8988T (cell line): Measurements from ENCODE around the gene PFKL.
"Not testable (repeated sequence)": the region's sequence is repeated elsewhere in the genome, so short reads cannot be mapped to it uniquely, and the experiment has no call there.

Source experiments
- DNase-seq: peaks from one replicate; pipeline ENCODE4 v3.0.0; 2011

Gene PFKL

GRCh38 chr21:44329971-44330681 is 30.3 kb downstream of the PFKL start:
- no peak for DNase-seq

DNA sequence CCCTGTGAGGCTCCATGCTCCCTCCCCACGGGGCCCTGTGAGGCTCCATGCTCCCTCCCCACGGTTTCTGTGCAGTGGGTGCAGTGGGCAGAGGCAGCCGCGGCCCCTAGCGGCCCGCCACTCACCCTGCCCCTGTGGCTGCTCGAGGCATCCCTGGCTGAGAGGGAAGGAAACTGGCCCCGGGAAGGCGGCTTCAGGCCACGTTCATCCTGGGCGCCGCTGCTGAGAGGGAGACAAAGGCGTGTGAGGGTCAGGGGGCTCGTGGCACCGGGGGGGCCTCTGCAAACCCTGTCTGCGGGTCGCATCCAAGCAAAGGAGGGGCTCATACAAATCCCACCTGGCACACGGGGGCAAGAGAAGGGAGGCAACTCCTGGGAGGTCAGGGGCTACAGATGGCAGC is 30.8 kb downstream of the PFKL start:
- no peak for DNase-seq

- no peak for DNase-seq
Observed at GRCh38 chr21:44331209-44331608, 31.4 kb downstream of the PFKL start.

DNA sequence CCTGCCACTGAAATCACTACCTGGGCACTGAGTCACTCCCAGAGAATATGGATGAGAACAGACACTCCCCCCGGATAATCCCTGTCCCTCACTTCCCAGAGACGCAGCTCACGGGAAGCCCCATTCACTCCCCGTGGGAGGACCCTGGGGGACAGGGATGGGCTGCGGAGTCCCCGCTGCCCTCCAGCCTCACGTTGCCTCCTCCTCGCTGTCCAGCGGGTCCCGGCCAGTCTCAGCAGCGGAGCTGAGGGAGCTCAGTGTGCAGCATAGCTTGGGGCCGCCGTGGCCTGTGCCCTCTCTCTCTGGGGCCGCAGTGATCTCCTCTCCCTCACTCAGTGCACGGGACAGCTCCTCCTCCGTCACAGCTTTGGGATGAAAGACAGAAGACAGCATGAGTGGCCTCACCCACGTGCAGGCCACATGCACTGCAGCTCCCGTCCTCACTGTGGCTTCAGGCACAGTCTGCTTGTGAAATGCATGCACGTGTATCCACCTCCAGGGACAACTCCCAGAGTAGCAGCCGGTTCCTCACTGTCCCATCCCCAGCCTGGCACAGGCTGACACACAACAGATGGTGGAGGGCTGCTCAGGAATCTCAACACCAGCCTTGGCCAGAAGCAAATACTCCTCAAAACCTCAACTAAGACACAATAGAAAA is 31.9 kb downstream of the PFKL start:
- no peak for DNase-seq

DNA sequence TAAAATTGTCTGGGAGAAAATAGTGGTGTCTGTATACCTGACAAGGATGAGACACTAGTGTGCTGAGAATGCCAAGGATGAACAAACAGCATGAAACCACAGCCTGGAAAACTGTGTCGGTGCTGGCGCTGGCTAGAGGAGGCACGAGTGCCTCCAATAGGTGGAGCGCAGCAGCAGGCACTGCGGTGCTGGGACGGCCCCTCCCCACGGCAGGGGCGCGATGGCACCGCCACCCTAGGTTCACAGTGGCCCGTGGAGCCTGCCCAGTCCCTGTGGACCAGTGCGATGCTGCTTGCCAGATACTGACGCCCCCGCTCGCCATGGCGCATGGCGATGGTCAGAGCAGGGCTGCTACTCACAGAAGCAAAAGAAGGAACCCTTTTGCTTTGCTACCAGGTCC is 32.5 kb downstream of the PFKL start:
- DNase-seq, result no peak

DNA sequence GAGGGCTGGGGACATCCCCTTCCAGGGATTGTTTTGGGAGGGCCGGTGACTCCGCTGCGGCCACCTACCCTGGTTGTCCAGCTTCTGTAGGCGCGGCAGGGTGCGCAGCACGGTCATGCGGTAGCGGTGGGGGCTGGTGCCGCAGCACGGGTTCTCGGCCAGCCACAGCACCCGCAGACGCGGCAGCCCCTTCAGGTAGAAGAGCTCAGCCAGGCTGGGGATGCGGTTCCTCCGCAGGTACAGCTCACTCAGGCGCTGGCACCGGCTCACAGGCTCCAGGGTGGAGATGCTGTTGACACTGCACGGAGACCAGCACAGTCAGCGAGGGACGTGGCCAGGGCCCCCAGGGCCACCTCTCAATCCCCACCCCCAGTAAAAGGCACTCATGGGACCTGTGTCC is 33.1 kb downstream of the PFKL start:
- DNase-seq, result no peak

- DNase-seq, result no peak
Observed at GRCh38 chr21:44333509-44334328, 33.9 kb downstream of the PFKL start.

DNA sequence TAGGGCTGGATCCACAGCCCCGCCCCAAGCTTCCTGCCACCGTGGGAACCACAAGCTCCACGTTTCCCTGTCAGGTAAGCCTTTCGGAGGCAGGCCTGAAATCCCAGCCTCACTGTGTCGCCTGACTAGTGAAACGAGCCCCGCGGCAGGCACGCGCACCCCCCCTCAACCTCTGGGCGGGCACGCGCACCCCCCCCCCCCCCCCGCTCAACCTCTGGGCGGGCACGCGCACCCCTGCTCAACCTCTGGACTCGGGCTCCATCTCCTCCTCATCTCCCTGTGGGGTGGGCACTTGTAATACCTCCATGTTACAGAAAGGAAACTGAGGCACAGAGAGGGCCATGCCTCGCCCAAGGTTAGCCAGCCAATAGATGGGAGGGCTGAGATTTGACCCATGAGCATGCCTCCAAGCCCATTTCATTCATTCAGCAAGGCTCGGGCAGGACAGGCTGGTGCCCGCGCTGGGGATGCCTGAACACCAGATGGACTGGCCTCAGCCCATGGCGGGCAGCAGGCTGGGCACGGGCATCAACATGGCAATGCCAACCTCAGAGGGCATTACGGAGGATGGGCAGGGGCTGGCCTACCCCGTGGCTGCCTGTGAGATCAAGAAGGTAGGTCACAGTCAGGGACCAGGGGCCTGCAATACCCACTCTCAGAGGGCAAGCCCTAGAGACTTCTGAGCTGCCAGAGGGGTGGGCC is 34.6 kb downstream of the PFKL start:
- DNase-seq, result no peak

GRCh38 chr21:44335266-44336059 is 35.6 kb downstream of the PFKL start:
- no peak for DNase-seq

GRCh38 chr21:44337449-44337848 is 37.6 kb downstream of the PFKL start:
- no peak for DNase-seq

- DNase-seq, result no peak
Observed at GRCh38 chr21:44337941-44338895, 38.4 kb downstream of the PFKL start.

GRCh38 chr21:44338971-44339910 is 39.4 kb downstream of the PFKL start, which contains the start of gene CFAP410:
Gene CFAP410 (minus strand): TSS chr21:44339390. CDS start chr21:44339194, 196 bp downstream.
- DNase-seq, result peak; percentile 90

DNA sequence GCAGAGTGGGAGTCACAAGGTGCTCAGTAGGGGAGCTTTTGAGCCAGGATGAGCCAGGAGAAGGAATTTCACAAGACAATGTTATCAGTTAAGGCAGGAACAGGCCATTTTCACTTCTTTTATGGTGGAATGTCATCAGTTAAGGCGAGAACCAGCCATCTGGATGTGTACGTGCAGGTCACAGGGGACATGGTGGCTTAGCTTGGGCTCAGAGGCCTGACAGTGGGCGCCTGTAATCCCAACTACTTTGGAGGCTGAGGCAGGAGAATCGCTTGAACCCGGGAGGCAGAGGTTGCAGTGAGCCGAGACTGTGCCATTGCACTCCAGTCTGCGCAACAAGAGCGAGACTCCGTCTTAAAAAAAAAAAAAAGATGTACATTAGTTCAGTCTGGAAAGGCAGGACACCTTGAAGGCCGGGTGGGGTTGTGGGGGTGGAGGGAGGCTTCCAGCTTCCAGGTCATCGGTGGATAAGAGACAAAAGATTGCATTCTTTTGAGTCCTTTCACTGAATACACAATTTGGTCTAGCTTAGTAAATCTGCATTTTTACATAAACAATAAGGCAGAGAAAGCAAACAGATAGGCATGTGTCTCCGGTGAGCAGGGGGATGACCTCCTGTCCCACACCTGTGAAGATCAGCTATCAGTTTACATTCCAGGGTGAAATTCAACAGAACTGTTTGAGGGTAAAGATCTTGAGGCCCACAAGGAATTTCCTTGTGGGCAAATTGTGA is 42.0 kb downstream of the PFKL start:
- DNase-seq, result not testable (repeated sequence)

DNA sequence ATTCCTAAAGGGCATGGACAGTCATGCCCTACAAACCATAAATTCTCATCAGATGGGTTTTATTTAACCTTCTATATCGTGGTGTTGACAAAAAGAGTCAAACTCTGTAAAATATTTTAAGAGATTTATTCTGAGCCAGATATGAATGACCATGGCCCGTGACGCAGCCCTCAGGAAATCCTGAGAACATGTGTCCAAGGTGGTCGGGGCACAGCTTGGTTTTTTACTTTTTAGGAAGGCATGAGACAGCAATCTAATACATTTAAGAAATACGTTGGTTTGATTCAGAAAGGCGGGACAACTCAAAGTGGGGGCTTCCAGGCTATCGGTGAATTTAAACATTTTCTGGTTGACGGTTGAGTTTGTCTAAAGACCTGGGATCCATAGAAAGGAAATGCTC is 43.1 kb downstream of the PFKL start:
- DNase-seq, result not testable (repeated sequence)

DNA sequence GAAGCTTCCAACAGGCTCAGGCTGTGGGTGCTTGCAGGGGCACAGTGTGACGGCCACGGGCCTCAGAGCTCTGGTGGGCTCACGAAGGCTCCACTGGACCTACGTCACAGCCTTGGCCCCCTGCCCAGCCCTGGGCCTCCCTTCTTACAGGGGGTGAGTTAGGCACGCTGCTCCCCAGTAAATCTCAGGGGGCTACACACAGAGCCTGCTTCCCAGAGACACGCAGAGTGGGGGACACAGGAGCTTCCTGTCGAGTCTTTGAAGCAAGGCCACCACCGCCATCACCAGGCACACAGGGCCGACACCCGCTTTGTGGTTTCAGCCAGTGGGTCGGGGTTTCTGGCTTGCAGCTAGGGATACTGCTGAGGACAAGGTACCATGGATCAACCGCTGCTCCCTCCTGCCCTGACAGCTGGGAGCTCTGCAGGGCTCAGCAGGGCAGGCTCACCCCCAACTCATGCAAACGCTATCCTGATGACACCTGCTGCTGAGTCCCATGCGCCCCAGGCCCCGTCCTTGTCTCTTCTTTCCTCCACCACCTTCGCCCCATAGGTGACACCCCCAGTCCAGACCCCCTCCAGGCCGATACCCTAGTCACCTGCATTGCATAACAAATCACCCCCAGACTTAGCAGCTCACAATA is 44.8 kb downstream of the PFKL start:
- no peak for DNase-seq

DNA sequence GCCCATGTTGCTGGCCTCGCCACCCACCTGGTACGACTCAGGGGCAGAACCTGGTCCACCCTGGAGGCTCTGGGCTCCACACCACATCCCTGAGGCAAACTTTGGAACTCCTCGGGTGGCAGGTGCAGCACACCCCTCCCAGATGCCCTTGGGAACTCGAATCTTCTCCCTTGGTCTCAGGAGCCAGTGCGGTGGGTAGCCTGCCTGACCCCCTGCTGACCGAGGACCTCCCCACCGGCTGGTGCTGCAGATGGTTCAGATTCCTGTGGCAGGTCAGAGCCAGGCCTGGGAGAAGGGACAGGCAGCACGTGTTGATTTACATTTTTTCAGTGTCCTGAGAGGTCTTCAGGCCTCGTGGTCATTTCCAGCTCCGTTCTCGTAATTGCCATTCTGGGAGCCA is 45.6 kb downstream of the PFKL start:
- DNase-seq, result no peak

DNA sequence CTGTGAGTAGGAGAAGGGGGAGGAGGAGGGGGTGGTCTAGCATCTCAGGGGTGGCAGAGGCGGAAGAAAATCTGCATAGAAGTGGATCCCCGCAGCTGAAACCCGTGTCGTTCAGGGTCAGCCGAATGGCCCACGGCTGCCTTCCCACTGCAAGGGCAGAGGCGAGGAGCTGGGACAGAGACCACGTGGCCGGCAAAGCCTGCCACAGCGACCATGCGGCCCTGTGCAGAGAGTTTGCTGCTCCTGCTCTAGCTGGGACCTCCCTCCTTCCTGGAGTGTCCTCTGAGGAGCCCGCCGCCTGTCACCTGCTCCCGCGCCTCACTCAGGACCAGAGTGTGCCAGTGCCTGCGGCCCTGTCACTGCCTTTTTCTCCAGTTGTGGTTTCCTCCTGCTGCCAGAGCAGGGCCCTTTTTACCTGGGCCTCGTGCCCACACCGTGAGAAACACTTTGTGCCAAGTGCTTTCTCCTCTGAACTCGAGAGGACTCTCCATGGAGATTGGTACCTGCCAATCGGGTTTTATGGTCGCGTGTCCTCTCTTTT is 48.1 kb downstream of the PFKL start:
- no peak for DNase-seq

GRCh38 chr21:44348861-44349260 is 49.0 kb downstream of the PFKL start:
- DNase-seq, result no peak
